NCI-H345 treated with DMSO at 0.1 percent for 48 hours (cell line): ENCODE data around the gene ABHD8.

Experiments
- DNase-seq: peaks from one replicate; lab custom pipeline; 2025; ENCODE audit not compliant: unreplicated experiment; lab: John Stamatoyannopoulos, UW

ABHD8 gene

DNA sequence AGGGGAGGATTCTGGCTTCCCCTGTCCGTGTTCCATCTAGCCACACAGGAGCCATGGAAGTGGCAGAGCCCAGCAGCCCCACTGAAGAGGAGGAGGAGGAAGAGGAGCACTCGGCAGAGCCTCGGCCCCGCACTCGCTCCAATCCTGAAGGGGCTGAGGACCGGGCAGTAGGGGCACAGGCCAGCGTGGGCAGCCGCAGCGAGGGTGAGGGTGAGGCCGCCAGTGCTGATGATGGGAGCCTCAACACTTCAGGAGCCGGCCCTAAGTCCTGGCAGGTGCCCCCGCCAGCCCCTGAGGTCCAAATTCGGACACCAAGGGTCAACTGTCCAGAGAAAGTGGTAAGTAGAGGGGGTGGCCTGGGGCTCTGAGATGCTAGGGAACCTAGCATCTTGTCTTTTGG is 34.5 kb downstream of the ABHD8 start:
- no peak for DNase-seq

- DNase-seq = peak; percentile 85
These were observed 36.0 kb downstream of the ABHD8 start, which contains the start of gene BABAM1 for GRCh38 chr19:17266975-17267788. Gene BABAM1 (plus strand): TSS chr19:17267443. CDS start chr19:17268807, 1,364 bp downstream.

- DNase-seq = no peak
These were observed 36.6 kb downstream of the ABHD8 start for GRCh38 chr19:17266589-17266974.

- no peak for DNase-seq
These were observed 37.2 kb downstream of the ABHD8 start for GRCh38 chr19:17266026-17266425.

DNA sequence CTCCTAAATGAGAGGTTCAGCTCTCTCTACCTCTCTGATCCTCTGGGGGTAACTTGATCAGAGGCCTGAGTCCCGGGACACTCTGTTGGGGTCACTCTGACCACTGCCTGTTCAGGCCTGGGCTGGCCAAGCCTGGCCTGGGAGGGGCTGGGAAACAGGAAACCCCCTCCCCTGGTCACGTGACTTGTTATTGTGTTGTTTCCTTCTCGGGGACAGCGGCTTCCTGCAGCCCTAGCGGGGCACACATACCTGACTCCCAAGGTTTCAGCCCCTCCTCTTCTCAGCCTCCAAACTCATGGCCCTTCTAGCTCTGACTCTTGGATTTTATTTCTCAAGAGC is 38.6 kb downstream of the ABHD8 start, which contains the start of gene USHBP1:
Gene USHBP1, minus strand, starts transcription at position 105 of the 339 bp plus-strand sequence. CDS start 446 bp downstream, outside the sequence.
- no peak for DNase-seq

DNA sequence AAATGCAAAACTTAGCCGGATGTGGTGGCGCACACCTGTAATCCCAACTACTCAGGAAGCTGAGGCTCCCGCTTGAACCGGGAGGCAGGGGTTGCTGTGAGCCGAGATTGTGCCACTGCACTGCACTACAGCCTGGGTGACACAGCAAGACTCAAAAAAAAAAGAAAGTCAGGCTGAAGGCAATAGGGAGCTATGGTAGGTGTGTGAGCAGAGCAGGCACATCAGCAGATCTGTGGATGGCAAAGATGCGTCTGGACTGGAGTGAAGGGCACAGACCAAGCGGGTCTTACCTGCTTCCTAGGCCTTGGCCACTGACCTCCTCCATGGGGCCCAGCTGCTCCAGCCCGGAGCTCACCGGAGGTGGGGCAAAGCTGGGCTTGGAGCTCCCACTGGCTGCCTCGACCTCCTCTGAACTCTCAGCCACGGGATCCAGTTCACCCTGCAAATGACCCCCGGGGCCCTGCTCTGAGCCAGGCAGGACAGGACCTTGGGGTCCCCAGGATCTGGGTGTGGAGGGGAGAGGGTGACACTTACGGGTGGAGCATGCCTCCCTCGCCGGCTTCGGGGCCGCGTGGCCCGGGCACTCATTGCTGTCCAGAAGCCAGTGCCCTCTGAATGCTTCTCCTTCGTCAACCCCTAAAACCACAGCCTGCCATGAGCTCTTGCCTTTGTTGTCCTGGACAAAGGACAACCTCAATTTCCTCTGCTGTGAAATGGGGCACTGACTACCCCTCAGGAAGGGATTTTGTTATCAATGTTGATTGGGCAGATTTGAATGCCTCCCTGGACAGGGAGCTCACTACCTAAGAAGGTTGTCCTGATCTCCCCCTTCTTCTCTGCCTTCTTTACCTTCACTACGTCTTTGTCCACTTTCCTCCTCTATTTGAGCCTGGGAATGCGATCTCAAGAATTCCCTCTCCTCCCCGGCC is 39.2 kb downstream of the ABHD8 start:
- no peak for DNase-seq

- no peak for DNase-seq
These were observed 40.7 kb downstream of the ABHD8 start for GRCh38 chr19:17262557-17262956.

- DNase-seq = peak; percentile 31
These were observed 42.3 kb downstream of the ABHD8 start for GRCh38 chr19:17260842-17261325.

- DNase-seq = no peak
These were observed 43.3 kb downstream of the ABHD8 start for GRCh38 chr19:17259934-17260333.

- DNase-seq = no peak
These were observed 44.0 kb downstream of the ABHD8 start for GRCh38 chr19:17259118-17259780.

DNA sequence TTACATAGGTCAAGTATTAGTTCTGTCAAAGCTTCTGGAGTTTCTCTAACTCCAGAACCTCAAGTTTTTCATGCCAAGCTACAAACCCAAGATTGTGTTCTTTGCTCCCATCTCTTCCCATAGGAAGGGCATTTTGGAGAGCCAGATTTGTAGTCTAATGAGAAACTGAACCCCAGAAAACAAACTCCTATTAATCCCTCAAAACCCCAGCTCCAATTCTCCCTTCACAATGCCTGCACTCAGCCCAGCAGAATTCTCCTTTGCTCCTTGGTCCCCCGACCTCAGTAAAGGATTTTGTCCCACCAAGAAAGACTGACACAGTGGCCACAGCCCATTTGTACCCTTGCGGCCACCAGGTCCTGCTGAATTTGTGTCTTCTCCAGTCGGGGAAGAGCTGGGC is 47.1 kb downstream of the ABHD8 start:
- no peak for DNase-seq

DNA sequence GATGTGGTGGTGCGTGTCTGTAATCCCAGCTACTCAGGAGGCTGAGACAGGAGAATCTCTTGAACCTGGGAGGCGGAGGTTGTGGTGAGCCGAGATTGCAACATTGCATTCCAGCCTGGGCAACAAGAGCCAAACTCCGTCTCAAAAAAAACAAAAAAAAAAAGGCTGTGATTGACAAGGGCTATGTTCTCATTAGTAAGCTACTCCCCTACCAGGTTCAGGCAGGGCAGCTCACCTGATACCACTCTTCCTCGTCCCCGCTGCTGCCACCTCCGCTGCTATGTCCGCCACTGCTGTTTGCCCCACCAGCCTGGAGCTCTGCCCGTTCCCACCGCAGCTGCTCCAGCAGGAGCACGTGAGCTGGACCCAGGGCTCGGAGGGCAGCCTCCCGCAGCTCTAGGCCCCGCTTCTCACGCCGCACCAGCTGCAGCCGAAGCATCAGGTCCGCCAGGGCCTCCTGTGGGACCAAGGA is 48.0 kb downstream of the ABHD8 start:
- no peak for DNase-seq

GRCh38 chr19:17254636-17255035 is 48.6 kb downstream of the ABHD8 start:
- DNase-seq = no peak

GRCh38 chr19:17249887-17250548 is 53.2 kb downstream of the ABHD8 start:
- no peak for DNase-seq

GRCh38 chr19:17248011-17248776 is 55.0 kb downstream of the ABHD8 start:
- no peak for DNase-seq

- no peak for DNase-seq
These were observed 56.4 kb downstream of the ABHD8 start for GRCh38 chr19:17246681-17247425.

DNA sequence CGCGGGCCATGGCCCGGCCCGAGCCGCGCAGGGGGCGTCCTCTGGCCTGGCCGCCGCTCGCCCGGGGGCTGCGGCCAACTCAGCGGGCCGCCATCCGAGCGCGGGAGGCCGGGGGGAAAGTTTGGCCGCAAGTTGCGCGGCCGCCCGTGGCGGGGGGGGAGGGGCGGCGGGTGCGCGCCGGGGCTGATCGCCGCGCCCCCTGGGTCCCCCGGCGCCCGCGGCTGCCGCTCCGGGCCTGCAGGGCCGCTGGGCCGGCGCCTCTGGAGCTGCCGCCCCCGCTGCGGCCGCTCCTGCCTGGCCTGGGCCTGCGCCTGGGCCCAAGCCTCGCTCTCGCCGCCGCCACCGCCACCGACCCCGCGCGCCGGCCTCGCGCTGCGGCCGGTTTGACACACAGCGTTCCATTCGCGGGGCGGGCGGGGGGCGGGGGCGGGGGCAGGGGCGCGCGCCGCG is 57.7 kb downstream of the ABHD8 start, which contains the start of gene NR2F6:
Gene NR2F6, minus strand, starts transcription at position 385 of the 450 bp plus-strand sequence. CDS start 699 bp downstream, outside the sequence.
- DNase-seq = no peak

DNA sequence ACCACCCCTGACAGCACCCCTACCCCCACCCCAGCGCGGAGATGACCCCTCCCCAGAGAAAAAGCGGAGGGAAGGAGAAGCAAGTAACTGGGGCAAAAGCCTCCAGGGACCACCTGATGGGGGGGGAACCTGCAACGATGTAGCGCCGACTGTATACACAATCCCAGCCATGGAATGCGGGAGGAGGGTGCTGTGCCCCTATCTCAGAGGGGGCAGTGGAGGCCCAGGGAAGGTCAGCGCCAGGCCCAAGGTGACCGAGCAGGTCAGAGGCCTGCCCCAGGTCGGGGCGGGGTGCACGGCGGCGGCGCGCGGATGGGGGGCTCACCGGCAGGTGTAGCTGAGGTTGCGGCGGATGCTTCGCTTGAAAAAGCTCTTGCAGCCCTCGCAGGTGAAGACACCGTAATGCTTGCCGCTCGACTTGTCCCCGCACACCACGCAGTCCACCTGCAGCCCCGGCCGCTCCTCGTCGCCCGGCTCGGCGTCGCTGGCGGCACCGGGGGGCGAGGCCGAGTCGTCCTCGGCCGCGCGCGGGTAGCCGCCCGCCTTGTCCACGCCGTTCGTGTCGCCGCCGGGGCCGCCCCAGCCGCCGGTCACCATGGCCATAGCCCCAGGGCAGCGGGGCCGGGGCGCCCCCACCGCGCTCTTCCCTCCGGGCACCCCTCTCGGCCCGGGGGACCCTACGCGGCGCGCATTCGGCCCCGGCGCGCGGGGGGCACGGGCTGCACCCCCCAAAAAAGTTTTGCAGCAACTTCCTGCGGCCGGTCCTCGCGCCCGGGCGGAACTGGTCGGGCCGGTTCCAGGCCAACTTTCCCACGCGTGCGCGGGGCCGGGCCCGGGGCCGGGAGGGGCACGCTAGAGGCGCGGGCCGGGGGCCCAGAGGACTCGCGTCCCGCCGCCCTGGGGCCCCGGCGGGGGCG is 58.3 kb downstream of the ABHD8 start:
- DNase-seq = no peak
